Suprapubic skin (tissue), 4 donors: ENCODE data around the gene RHOA. TPM values are rescaled to one million over a fixed set of nuclear protein-coding genes. Genes with fewer than 3 reads are reported as not detected.
A peak's percentile ranks its signal among the peaks of the same experiment; 100 is the strongest.

Experiments used
- DNase-seq, 2 donors: peaks; one replicate each; pipeline ENCODE4 v3.0.0-alpha.2; 2019; ENCODE audit warnings: low spot score in 2 of 2
- H3K27ac ChIP-seq: fragments of 200-600 bp; sonication (generic); one replicate; pipeline ENCODE4 v1.5.1; 2019
- H3K27me3 ChIP-seq: fragments of 200-600 bp; sonication (generic); one replicate; pipeline ENCODE4 v1.5.1; 2019
- H3K36me3 ChIP-seq: fragments of 200-600 bp; sonication (generic); one replicate; pipeline ENCODE4 v1.5.1; 2019
- H3K4me1 ChIP-seq: fragments of 200-600 bp; sonication (generic); one replicate; pipeline ENCODE4 v1.5.1; 2019
- H3K4me3 ChIP-seq: fragments of 200-600 bp; sonication (generic); one replicate; pipeline ENCODE4 v1.5.1; 2019; ENCODE audit warnings: mild to moderate bottlenecking
- H3K9me3 ChIP-seq: fragments of 200-600 bp; sonication (generic); one replicate; pipeline ENCODE4 v1.5.1; 2019
- CTCF ChIP-seq, 2 donors: fragments of 200-600 bp in 1 of 2; fragments of 450-650 bp in 1 of 2; sonication (generic) in 1 of 2; IDR thresholded peaks; one replicate each; pipeline ENCODE4 v1.5.1; 2016 to 2019; ENCODE audit warnings: antibody characterized with exemption in 2 of 2, mild to moderate bottlenecking in 1 of 2, moderate library complexity in 1 of 2
- EP300 ChIP-seq: sonication (generic); formaldehyde crosslinking; IDR thresholded peaks from one replicate; pipeline ENCODE4 v1.6.1; 2017; ENCODE audit warnings: antibody characterized with exemption
- POLR2A ChIP-seq, 2 donors: fragments of 450-650 bp; IDR thresholded peaks; one replicate each; pipeline ENCODE4 v1.6.1; 2017; ENCODE audit warnings: antibody characterized with exemption in 2 of 2, mild to moderate bottlenecking in 2 of 2, moderate library complexity in 2 of 2
- POLR2AphosphoS5 ChIP-seq, 3 donors: sonication (generic); formaldehyde crosslinking; IDR thresholded peaks; one replicate each; pipeline ENCODE4 v1.6.1; 2017; ENCODE audit warnings: antibody characterized with exemption in 3 of 3
- WGBS: methylation state at CpG from one replicate; pipeline ENCODE4 v1.1.5; 2018; 5-methylcytosine and 5-hydroxymethylcytosine counted together
- total RNA-seq, 4 donors: library from RNA; depleted of rRNA; stranded (reverse); fragments of >200 nt; gene quantifications; one replicate each; pipeline ENCODE4 v1.1.0, GENCODE V29; 2016

Gene RHOA
- 100 to 1,000 TPM; 315 to 373 (median 341) TPM for total RNA-seq

- Histone ChIP-seq H3K4me3 (peak within 1 kb of the TSS; percentile 91), H3K4me1 (peaks cover 59% of the 10 kb centered on the region), H3K27me3 (no peaks in the 10 kb centered on the region), H3K36me3 (peaks cover 8% of the 10 kb centered on the region), H3K9me3 (no peaks in the 10 kb centered on the region), H3K27ac (peak within 1 kb of the TSS; percentile 99)
- TF ChIP-seq POLR2AphosphoS5 (IDR thresholded peaks at IDR 0.05) (peak; percentile 74 to 98 (median 90)), EP300 (no peak), POLR2A (IDR thresholded peaks at IDR 0.05) (peak; percentile 36 to 88), CTCF (IDR thresholded peaks at IDR 0.05) (no peak)
- 2% methylated on average over 9 of the region's 62 CpGs for WGBS
- peak; percentile 100 for DNase-seq
Observed at GRCh38 chr3:49411968-49412631, at the start of gene RHOA, which contains the start of gene TCTA. Gene RHOA (minus strand): TSS chr3:49411976. CDS start chr3:49375589, 36,387 bp downstream. Gene TCTA (plus strand): TSS chr3:49412423. CDS start chr3:49412427, 4 bp downstream.

- no peak overlapping the region for H3K27ac ChIP-seq
- H3K4me1 ChIP-seq: peaks cover 25% of the 10 kb centered on the region
- TF ChIP-seq EP300 (no peak), POLR2A (IDR thresholded peaks at IDR 0.05) (no peak), POLR2AphosphoS5 (IDR thresholded peaks at IDR 0.05) (no peak), CTCF (IDR thresholded peaks at IDR 0.05) (no peak)
- H3K36me3 ChIP-seq: no peaks in the 10 kb centered on the region
- DNase-seq: no peak
- 84% methylated on average over 4 of the region's 4 CpGs for WGBS
- H3K4me3 ChIP-seq: no peak overlapping the region
- no peaks in the 10 kb centered on the region for H3K9me3 ChIP-seq
- no peaks in the 10 kb centered on the region for H3K27me3 ChIP-seq
Observed at GRCh38 chr3:49460956-49461355, 49.2 kb upstream of the RHOA start.

DNA sequence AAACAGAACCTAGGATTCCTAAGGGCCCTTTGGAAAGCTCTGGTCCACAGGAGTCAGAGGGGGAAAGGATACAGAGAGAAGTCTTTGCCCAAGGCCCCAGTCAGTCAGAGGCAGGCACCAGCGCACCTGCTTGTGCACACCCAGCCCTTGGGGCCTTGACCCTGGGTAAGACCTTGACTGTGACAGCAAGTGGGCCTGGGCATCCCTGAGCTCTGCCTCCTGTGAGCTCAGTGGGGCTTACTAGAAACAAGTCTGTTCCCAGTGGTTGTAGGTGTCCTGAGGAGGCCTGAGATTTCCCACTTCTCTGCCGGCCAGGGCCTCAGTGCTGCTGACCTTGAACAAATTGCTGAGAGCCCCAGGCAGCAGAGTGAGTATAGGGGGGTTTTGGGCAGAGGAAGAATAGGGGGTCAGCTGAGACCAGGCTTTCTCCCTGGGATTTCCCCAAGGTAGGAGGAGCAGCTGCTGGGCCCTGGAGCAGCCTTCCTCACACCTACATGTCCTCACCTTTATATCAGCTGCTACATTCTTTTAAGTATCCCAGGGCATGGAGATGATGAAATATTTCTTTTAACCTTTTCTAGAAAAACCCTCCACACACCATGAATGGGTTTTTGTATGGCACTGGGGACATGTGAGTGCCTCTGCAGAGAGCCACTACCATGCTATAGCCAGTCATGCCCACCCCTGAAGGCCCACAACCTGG is 48.6 kb upstream of the RHOA start:
- DNase-seq: no peak
- peaks cover 19% of the 10 kb centered on the region for H3K4me1 ChIP-seq
- no peaks in the 10 kb centered on the region for H3K36me3 ChIP-seq
- no peak overlapping the region for H3K27ac ChIP-seq
- H3K9me3 ChIP-seq: no peaks in the 10 kb centered on the region
- no peak for TF ChIP-seq EP300
- no peak for TF ChIP-seq POLR2A (IDR thresholded peaks at IDR 0.05)
- no peak for TF ChIP-seq POLR2AphosphoS5 (IDR thresholded peaks at IDR 0.05)
- TF ChIP-seq CTCF (IDR thresholded peaks at IDR 0.05): no peak
- no peak overlapping the region for H3K4me3 ChIP-seq
- WGBS: no CpG with 5 or more reads among the region's 2 CpGs
- H3K27me3 ChIP-seq: no peaks in the 10 kb centered on the region

DNA sequence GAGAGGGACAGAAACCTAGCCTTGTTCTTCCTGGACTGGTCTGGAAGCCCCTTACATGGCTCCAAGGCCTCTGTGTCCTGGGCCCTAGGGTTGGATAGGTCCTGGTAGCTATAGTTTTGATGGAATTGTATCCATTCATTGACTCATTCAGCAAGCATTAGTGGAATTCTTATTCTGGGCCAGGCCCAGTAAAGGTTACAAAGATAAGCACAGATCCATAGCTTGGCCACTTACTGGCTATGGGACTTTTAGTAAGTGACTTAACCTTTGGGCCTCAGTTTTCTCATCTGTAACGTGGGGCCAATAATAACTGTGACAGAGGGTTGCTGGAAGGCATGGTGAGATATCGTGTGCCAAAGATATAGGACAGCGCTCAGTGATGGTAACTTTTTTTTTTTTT is 44.7 kb upstream of the RHOA start:
- no peaks in the 10 kb centered on the region for H3K27me3 ChIP-seq
- no peak overlapping the region for H3K27ac ChIP-seq
- no peaks in the 10 kb centered on the region for H3K9me3 ChIP-seq
- DNase-seq: no peak
- H3K4me3 ChIP-seq: no peak overlapping the region
- peaks cover 9% of the 10 kb centered on the region for H3K4me1 ChIP-seq
- 90% methylated on average over 3 of the region's 3 CpGs for WGBS
- TF ChIP-seq POLR2AphosphoS5 (IDR thresholded peaks at IDR 0.05) (no peak), EP300 (no peak), POLR2A (IDR thresholded peaks at IDR 0.05) (no peak), CTCF (IDR thresholded peaks at IDR 0.05) (no peak)
- no peaks in the 10 kb centered on the region for H3K36me3 ChIP-seq
